K562 (cell line): Measurements from ENCODE around the gene B3GLCT.

Source experiments
- BCL6 ChIP-seq: fragments of 250-450 bp; sonication (Bioruptor Pico); IDR thresholded peaks from 2 replicates; pipeline ENCODE4 v1.4.0; 2020
- BCOR ChIP-seq: fragments of 450-650 bp; IDR thresholded peaks from 2 replicates; pipeline ENCODE4 v1.6.1; 2016
- HDAC2 ChIP-seq: fragments of 450-650 bp; IDR thresholded peaks from 2 replicates; pipeline ENCODE4 v1.6.1; 2016; ENCODE audit warnings: mild to moderate bottlenecking
- KDM1A ChIP-seq, 2 experiments: fragments of 450-650 bp; IDR thresholded peaks; 2 replicates each; pipeline ENCODE4 v1.6.1; 2016; ENCODE audit warnings: mild to moderate bottlenecking in 2 of 2
- MEIS2 ChIP-seq: fragments of 450-650 bp; IDR thresholded peaks from 2 replicates; pipeline ENCODE4 v1.6.1; 2014; ENCODE audit warnings: mild to moderate bottlenecking; ENCODE audit not compliant: partially characterized antibody
- RHOXF2B ChIP-seq: fragments of 250-450 bp; sonication (Bioruptor Pico); conservative IDR thresholded peaks from 2 replicates; pipeline ENCODE4 v1.5.1; 2021
- TARDBP ChIP-seq: fragments of 450-650 bp; IDR thresholded peaks from 2 replicates; pipeline ENCODE4 v1.6.1; 2016
- TEAD2 ChIP-seq: fragments of 450-650 bp; IDR thresholded peaks from 2 replicates; pipeline ENCODE4 v1.6.1; 2016; ENCODE audit warnings: missing genetic modification characterization, control low read depth, missing compliant biosample characterization
- USF2 ChIP-seq: sonication (generic); formaldehyde crosslinking; IDR thresholded peaks from 2 replicates; pipeline ENCODE4 v1.5.0; 2020; ENCODE audit warnings: missing genetic modification reagents
- ZKSCAN1 ChIP-seq: fragments of 150-350 bp; IDR thresholded peaks from 2 replicates; pipeline ENCODE4 v1.6.1; 2016; ENCODE audit warnings: low read depth, low read length
- ZNF57 ChIP-seq: fragments of 450-650 bp; formaldehyde crosslinking; IDR thresholded peaks from 2 replicates; pipeline ENCODE4 v1.4.0; 2020; ENCODE audit warnings: mild to moderate bottlenecking, moderate library complexity

GRCh38 chr13:31346891-31347290, 147.1 kb downstream of the B3GLCT start:
- TF ChIP-seq BCL6 (no peak), HDAC2 (no peak), TARDBP (no peak), BCOR (no peak), ZKSCAN1 (no peak), TEAD2 (tag) (no peak), MEIS2 (no peak), RHOXF2B (no peak), USF2 (no peak), ZNF57 (CRISPR knock-in tag) (no peak), KDM1A (IDR thresholded peaks at IDR 0.05) (no peak)
